Measurements from ENCODE around the gene JAZF1.

GRCh38 chr7:28017372-28017771 is 163.2 kb downstream of the JAZF1 start:
- TF ChIP-seq CTCF (IDR thresholded peaks at IDR 0.05), result no peak
- TF ChIP-seq POLR2A (IDR thresholded peaks at IDR 0.05), result no peak
- no peak for TF ChIP-seq EP300 (IDR thresholded peaks at IDR 0.05)
- TF ChIP-seq POLR2AphosphoS5 (IDR thresholded peaks at IDR 0.05), result no peak
